HG02763 (cell line): ENCODE measurements around the gene OXNAD1.

Experiments used
- ATAC-seq: cut with Tn5 transposase; IDR thresholded peaks from one replicate; pipeline ENCODE4 v1.9.1; 2021; ENCODE audit warnings: mild to moderate bottlenecking, moderate library complexity; ENCODE audit not compliant: unreplicated experiment

Gene OXNAD1, protein sequence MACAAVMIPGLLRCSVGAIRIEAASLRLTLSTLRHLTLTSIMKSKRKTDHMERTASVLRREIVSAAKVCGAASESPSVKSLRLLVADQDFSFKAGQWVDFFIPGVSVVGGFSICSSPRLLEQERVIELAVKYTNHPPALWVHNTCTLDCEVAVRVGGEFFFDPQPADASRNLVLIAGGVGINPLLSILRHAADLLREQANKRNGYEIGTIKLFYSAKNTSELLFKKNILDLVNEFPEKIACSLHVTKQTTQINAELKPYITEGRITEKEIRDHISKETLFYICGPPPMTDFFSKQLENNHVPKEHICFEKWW

DNA sequence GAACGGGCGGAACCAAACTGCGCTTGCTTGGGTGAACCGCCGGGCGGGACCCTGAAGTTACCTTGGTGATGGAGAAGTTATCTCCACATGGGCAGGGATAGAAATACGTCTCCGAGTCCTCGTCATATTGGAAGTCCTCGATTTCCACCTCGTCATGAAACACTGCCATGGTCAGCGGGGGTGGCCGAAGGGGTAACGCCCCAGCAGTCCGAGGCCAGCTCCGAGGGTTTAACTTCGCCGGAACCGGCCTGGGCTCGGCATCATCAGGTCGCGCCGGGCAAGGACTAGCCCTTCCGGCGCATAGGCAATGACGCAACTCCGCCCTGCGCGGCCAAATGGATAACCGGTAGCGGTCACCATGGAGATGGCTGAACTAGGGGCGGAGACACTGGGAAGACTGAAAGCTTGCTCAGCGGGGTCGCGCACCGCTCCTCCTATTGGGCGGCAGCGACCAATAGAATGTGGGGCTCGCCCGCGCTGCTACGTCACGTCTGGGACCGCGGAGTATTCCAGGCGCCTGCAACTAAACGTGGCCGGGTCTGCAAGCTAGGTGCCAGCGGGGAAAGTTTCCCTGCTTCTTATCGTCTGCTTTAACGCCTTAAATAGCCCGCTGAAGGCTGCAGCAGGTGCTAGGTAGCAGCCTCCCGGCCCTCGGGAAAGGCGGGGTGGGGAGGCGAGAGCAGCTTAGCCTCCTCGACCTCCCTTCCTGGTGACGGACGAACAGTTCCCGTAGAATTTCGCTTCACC lies at the start of gene OXNAD1, which contains the start of gene DPH3:
TSS of gene OXNAD1 (plus strand) at position 505 of the 747 bp plus-strand sequence. CDS start 5,741 bp downstream, outside the sequence.
TSS of gene DPH3 (minus strand) at position 236 of the 747 bp plus-strand sequence. CDS start at position 169, 67 bp downstream.
- peak; percentile 99 for ATAC-seq

DNA sequence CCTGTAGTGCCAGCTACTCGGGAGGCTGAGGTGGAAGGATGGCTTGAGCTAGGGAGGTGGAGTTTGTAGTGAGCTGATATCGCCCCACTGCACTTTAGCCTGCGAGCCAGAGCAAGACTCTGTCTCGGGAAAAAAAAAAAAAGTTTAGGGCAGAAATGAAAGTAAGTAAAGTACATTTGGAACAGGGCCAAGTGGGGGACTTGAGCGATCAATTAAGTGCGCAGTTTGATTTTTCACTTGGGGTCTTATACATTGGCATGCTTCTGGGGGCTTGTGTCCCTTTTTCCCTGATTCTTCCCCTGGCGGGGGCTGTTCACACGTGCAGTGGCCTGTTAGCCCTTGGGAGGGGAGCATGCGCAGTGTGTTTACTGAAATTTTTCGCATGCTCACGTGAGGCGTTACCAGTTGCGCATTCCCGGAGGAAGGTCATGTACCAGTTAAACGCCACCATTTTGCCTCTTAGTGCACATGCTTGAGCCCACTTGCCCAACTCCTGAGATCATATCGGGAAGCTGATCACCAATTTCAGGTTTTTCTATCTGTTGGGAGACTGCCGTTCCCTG lies 48.6 kb upstream of the OXNAD1 start:
- ATAC-seq: no peak

DNA sequence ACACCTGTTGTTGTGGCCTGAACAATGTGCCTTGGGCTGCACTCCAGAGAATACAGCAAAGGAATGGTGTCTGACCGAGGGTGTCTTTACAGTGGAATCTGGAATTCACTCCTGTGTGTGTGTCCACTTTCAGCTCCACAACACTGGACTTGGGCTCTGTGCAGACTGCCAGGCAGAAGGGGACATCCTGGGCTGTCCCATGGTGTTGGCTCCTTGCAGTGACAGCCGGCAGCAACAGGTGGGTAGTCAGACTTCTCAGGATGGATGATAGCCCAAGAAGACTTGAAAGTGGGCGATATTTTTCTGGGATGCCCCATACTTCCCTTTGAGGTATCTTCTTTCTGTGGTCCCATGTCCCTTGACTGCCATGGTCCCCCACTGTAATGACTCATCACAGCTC lies 45.2 kb upstream of the OXNAD1 start:
- ATAC-seq: no peak

DNA sequence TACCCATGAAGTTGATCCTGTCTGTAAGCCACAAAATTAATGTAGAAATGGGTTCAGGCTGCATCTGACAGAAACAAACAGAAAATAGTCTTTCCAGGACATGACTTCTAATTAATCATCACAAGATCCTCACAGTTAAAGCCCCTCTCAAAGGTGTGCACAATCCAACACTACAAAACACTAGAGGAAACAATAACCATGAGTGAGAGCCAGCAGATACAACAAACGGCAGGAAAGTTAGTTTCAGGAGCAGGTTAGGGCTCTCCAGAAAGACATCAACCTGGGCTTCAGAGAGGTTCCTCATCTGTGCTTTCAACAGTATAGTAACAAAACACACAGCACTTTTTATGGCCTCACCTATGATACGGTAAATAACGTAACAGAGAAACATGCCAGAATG lies 43.0 kb upstream of the OXNAD1 start:
- ATAC-seq: no peak

DNA sequence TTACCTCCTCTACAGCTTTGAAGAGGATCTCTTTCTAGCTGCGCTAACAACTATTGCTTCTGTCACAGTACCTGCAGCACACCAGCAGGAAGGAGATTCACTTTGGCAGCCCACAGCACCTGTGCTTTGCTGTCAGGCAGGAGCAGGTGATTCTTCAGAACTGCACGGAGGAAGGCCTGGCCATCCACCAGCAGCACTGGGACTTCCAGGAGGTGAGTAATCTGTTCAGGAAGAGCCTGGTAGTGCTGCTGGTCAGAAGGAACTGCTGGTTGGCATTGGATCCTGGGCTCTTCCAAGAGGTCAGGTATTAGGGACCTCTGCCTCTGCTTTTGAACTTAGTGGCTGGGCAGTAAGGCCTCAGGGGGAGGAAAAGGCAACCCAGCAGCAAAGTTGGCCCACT lies 42.5 kb upstream of the OXNAD1 start:
- no peak for ATAC-seq

DNA sequence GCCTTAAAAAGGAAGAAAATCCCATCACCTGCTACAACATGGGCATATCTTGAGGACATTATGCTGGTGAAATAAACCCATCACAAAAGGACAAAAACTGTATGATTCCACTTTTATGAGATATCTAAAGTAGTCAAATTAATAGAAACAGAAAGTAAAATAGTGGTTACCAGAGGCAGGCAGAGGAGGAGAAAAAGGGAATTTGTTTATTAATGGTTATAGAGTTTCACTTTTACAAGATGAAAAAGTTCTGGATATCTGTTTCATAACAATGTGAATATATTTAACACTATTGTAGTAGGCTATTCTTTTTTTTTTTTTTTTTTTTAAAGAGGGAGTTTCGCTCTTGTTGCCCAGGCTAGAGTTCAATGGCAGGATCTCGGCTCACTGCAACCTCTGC lies 40.7 kb upstream of the OXNAD1 start:
- no peak for ATAC-seq

DNA sequence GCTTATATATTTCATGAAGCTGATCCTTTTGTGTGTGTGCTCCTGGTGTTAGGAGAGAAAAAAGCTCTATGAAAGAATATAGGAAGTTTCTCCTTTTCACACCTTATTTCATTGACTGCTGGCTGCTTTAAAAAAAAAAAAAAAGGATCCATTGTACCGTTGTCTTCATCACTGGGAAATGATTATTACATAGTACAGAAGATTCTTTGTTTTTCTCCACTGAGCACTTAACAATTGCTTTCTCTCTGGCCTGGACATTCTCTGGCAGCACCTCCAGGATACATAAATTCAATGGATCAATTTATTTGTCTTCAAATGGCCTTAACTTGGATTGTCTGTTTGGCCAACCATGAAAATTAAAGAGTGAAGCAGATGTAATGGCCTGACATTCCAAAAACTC lies 37.4 kb upstream of the OXNAD1 start:
- ATAC-seq: no peak

DNA sequence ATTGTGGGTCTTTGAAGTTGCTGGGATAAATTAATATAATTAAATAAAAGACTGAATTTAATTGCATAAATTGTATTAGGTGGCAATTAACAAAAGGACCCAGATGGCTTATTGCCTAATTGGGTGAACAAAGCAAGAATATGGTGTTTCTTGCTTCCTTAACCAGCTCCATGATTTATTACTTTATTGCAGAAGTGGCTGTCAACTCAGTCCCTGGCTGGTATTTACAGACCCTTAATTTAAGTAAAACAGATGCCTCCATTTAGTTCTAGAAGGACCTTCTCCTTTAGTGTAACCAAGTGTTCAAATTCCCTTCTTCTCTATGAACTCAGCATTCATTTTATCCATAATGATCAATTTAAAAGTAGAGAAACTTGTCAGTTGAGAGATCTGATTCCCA lies 35.3 kb upstream of the OXNAD1 start:
- no peak for ATAC-seq

DNA sequence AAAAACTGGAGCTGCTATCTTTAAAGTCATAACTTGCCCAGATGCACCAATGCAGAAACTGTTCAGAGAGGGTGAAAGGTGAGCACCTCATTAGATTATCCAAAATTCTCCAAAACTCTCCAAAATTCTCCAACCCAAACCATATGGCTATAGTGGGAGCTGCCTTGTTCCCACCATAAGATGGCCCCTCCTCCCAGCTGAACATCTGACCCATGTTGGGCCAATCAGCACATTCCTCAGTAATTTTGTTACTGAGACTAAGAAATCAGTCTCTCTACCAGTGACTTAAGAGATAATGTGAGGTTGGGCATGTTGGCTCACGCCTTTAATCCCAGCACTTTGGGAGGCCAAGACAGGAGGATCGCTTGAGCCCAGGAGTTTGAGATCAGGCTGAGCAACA lies 33.0 kb upstream of the OXNAD1 start:
- ATAC-seq: no peak

DNA sequence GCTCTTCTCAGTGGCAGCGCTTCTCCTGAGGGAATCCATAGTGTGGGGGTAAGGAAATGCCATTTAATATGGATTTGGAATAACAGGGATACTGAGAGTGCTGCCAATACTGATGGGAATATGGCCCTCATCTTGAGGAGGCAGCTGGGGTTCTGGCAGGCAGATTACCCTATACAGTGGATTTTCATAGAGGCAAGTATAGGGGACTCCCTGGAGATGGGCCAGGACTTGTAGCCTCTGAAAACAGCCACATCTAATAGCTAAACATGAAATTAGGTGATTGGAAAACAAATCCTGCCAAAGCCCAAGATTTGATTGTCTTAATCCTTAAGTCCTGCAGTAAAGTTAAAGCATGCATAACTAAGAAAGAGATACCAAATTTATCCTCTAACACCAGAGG lies 31.2 kb upstream of the OXNAD1 start:
- no peak for ATAC-seq

DNA sequence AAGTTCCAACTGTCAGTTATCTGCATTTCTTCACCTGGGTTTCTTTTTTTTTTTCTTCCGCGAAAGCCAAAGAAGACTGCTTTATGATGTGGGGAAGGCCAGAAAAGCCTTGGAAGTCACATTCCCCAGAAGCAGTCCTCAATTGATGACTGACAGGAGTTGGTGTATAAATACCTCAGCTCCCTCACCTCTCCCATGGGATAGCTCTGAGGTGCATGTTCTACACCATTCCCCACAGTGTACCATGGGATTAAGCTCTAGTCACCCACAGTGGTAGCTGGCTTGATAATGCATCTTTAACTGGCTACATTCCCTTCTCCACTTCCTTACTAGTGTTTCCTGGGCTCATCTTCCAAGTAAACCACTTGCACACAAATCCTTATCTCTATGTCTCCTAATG lies 30.7 kb upstream of the OXNAD1 start:
- no peak for ATAC-seq

DNA sequence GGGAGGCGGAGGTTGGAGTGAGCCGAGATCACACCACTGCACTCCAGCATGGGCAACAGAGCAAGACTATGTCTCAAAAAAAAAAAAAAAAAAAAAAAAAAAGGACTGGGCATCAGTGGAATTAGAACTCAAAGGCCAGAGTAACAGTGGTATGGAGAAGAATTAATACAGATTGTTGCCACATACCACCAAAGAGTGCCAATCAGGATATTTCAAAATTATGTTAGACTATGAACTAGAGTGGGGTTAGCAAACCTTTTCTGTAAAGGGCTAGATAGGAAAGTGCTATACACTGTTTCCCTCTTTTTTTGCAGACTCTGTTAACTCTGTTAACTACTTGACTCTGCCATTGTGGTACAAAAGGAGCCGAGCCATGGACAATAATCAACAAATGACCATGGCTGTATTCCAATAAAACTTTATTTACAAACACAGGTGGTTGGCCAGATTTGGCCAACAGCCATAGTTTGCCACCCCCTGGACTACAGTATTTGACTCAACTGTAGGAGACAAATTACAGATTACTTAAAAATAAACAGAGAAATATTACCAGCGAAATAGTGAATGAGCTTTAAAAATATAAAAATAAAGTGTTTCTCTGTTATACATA lies 28.9 kb upstream of the OXNAD1 start:
- no peak for ATAC-seq

DNA sequence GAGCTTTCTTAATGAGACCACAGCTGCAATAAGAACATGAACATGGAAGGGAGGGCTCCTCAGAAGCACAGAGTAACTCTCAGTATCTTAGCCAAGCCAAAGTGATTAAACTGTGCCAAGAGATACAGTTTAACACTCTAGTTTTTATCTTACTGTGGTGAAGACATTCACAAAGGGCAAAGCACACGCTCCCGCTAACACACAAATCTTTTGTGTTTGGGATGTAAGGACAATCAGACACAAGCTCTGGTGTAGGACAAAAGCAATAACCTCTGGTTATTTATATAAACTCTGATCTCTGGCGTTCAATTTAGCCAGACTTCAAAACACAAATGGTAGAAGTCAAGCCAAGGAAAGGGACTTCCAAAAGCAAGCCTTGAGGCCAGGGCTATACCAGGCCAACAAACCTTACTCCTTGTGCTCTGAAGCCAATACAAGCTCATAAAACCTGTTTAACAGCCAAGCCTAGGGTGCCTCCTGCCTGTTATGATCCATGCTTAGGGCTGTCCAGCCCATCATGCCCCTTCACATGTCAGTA lies 28.1 kb upstream of the OXNAD1 start:
- ATAC-seq: no peak

DNA sequence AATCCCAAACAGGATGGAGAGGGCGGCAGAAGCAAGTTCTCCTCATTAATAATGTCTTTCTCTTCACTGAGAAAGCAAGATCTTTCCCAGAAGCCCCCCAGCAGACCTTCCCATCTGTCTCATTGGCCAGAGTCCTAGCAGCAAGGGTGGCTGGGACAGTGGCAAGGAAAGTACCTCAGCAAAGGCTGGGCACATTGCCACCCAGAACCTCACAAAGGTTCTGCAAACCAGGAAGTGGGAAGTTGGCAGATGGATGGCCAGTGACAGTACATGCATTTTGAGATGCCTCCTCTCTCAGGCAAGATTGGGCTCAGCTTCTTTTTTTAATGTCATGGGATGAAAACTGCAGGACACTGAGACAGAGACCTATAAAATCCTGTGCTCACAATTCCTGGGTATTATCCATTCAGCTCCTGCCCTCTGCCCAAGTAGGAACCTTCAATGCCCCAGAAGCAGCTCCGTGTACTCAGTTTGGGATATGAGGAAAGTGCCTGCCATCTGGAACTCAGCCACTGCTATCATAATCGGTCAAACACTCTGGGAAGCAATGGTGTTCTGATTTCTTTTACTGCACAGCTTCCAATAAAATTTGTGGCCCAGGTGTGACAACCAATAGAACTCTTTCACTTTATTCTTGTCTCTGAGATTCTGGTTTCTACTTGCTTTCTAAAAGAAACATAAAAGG lies 25.8 kb upstream of the OXNAD1 start:
- ATAC-seq: no peak

DNA sequence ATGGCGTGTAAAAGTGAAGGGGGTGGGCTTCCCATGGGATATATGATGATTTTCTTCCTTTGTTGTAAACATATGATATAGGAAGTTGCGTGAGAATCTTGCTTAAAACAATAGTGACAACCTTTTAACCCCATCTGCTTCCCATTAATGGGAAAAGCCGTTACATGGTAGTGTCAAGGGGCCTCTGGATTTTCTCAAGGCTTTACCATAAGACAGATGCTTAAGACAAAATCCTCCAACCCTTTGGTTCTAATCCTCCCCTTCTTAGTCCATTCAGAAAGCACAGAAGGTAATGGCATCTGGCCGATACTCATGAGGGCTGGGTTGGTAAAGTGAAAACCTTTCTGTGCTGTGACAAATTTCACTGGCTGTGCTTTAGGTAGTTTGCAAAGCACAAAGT lies 25.2 kb upstream of the OXNAD1 start:
- ATAC-seq: no peak

DNA sequence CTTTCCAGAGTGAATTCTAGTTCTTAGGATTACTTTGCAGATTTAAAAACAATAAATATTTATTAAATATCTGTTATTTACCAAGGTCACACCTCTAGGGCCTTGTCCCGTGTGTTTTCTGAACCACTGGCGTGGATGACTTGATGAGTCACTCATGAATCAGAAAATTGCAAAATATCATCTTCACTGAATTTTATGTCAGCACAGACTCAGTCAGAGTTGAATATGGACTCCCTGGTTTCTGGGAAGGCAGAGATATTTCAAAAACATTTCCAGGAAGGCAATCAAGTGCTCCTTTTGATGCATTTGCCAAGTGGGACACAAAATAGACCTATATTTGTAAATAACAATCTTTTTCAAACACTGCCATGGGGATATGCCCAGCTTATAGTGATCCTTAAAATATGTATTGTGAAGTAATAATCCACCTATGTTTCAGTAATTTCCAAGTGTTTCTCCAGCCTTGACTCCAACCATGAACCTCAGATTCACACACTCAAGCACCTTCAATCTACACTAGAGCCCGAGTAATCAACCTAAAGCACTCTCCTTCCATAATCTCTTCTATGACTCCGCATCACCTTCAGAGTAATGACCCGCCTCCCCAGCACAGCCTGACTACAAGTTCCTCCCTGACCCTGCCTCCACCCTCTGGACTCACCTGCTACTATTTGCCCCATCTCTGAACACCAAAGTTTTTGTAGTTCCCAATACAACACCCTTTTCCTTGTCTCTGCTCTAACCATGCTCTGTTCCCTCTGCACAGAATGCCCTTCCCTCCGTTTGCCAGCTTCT lies 24.6 kb upstream of the OXNAD1 start:
- no peak for ATAC-seq

DNA sequence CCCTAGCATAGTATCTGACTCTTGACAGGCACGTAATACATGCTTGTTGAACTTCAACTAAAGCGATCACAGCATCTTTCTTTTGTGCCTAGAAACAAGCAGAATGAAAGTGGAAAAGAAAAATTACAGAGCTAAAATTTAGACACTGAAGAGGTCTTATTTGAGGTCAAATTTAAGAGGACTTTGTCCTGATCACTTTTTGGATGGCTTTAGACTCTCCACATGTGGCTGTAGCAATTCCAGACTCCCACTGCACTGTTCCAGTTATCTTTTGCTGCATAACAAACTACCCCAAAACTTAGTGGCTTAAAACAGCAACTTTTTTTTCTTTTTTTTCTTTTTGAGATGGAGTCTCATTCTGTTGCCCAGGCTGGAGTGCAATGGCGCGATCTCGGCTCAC lies 23.8 kb upstream of the OXNAD1 start:
- no peak for ATAC-seq

DNA sequence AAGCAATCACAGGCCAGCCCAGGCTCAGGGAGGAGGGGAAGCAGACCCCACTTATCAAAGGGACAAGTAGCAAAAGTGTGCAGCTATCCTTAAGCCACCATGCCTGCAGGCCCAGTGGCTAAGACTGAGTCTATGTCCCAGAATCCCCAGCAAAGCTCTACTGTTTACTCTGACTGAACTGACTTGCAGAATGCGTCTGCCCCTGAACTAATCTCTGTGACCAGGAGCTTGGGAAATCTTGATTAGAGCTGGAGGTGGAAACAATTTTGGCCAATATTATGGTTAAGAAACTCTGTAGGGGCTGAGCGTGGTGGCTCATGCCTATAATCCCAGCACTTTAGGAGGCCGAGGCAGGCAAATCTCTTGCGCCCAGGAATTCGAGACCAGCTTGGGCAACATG lies 22.8 kb upstream of the OXNAD1 start:
- no peak for ATAC-seq

DNA sequence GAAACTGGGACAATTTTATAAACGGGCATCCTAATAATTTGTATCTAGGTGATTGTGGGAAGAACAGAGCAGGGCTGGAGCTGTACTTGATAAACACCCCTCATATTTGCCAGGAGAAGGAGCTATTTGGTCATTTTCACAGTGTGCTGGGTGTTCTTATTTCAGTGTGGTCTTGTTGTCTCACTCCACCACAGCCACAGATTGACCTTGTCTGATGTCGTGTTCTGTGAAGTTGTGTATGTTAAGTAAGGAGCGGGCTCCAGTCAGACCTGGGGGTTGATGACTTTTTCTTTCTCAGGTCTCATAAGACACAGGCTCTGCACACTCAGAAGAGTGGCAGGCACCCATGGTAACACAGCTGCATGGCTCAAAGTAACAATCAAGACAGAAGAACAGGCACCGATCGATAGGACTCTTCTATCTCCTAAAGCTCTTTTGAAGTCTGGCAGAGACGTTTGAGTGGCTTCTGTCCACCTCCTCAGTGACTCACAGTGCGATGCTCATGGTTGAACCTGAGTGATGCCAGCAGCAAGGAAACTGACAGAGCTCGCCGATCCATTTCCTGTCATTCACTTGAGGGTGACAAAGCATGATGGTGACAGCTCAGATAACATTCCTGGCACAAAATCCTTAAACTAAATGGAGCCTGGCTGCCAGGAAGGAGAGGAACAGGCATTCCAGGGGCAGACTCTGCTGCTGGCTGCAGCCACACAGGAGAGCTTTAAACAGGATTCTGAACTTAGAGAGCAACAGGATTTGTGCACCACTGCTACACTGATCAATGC lies 21.1 kb upstream of the OXNAD1 start:
- ATAC-seq: no peak
